ENCODE measurements around the gene CCDC30.

Gene CCDC30

GRCh38 chr1:42700006-42700405, 236.9 kb downstream of the CCDC30 start:
- DNase-seq: no peak

GRCh38 chr1:42703888-42704464, 240.9 kb downstream of the CCDC30 start:
- no peak for DNase-seq

Measured in 8988T (cell line).